Measurements from ENCODE around the gene PTGES2.

Gene PTGES2

GRCh38 chr9:128153060-128153946, 25.8 kb upstream of the PTGES2 start:
- DNase-seq = no peak

GRCh38 chr9:128152133-128153059, 24.9 kb upstream of the PTGES2 start:
- no peak for DNase-seq

GRCh38 chr9:128151309-128152132, 24.0 kb upstream of the PTGES2 start:
- no peak for DNase-seq

- DNase-seq = no peak
These were observed 23.2 kb upstream of the PTGES2 start for GRCh38 chr9:128150594-128151308.

- DNase-seq = no peak
These were observed 22.5 kb upstream of the PTGES2 start for GRCh38 chr9:128149951-128150593.

GRCh38 chr9:128149001-128149701, 21.6 kb upstream of the PTGES2 start, which contains the start of gene LCN2:
Gene LCN2 (plus strand): TSS chr9:128149453. CDS start chr9:128149526, 73 bp downstream.
- no peak for DNase-seq

- DNase-seq = no peak
These were observed 21.0 kb upstream of the PTGES2 start for GRCh38 chr9:128148509-128149000.

- DNase-seq = no peak
These were observed 19.1 kb upstream of the PTGES2 start for GRCh38 chr9:128146591-128147120.

- DNase-seq = no peak
These were observed 18.4 kb upstream of the PTGES2 start for GRCh38 chr9:128145951-128146351.

- no peak for DNase-seq
These were observed 18.0 kb upstream of the PTGES2 start for GRCh38 chr9:128145536-128145935.

- no peak for DNase-seq
These were observed 17.0 kb upstream of the PTGES2 start for GRCh38 chr9:128144239-128145181.

GRCh38 chr9:128143525-128144238, 16.2 kb upstream of the PTGES2 start:
- DNase-seq = no peak

GRCh38 chr9:128142596-128142995, 15.1 kb upstream of the PTGES2 start:
- no peak for DNase-seq

GRCh38 chr9:128142061-128142460, 14.5 kb upstream of the PTGES2 start:
- no peak for DNase-seq

- no peak for DNase-seq
These were observed 14.1 kb upstream of the PTGES2 start for GRCh38 chr9:128141604-128142003.

- DNase-seq = no peak
These were observed 12.1 kb upstream of the PTGES2 start for GRCh38 chr9:128139621-128140020.

GRCh38 chr9:128138001-128138400, 10.5 kb upstream of the PTGES2 start:
- no peak for DNase-seq
